PC-9 (cell line): Measurements from ENCODE around the gene MLXIP.

ENCODE experiments used
- CTCF ChIP-seq: fragments of 200-600 bp; sonication (generic); conservative IDR thresholded peaks from 2 replicates; pipeline ENCODE4 v1.6.1; 2017; ENCODE audit warnings: mixed run types, antibody characterized with exemption, mild to moderate bottlenecking, moderate library complexity
- EZH2 ChIP-seq: fragments of 200-600 bp; sonication (generic); IDR thresholded peaks from 2 replicates; pipeline ENCODE4 v1.8.0; 2017; ENCODE audit warnings: antibody characterized with exemption, low read depth

- TF ChIP-seq CTCF: no peak
- no peak for TF ChIP-seq EZH2
Observed at GRCh38 chr12:122040579-122041386, 37.8 kb upstream of the MLXIP start.
